Lower lobe of right lung (tissue), 2 donors: ENCODE measurements around the gene SUCLG2. TPM values are rescaled to one million over a fixed set of nuclear protein-coding genes. Genes with fewer than 3 reads are reported as not detected.

Experiments
- ATAC-seq, 2 donors: fragments of 200-7000 bp; cut with Tn5 transposase; one replicate each; pipeline ENCODE4 v1.9.1; 2020 to 2022; ENCODE audit warnings: mild to moderate bottlenecking in 2 of 2, moderate library complexity in 2 of 2
- DNase-seq: peaks from one replicate; pipeline ENCODE4 v3.0.0-alpha.2; 2020
- H3K27ac ChIP-seq: fragments of 200-600 bp; one replicate; pipeline ENCODE4 v1.8.0; 2022
- H3K27me3 ChIP-seq: fragments of 200-600 bp; one replicate; pipeline ENCODE4 v1.8.0; 2022; ENCODE audit warnings: low read depth
- H3K36me3 ChIP-seq: fragments of 200-600 bp; one replicate; pipeline ENCODE4 v1.8.0; 2022; ENCODE audit warnings: mild to moderate bottlenecking
- H3K4me1 ChIP-seq: fragments of 200-600 bp; one replicate; pipeline ENCODE4 v1.8.0; 2022
- H3K4me3 ChIP-seq: fragments of 200-600 bp; one replicate; pipeline ENCODE4 v1.8.0; 2022; ENCODE audit warnings: mild to moderate bottlenecking
- H3K9me3 ChIP-seq: fragments of 200-600 bp; one replicate; pipeline ENCODE4 v1.8.0; 2022
- CTCF ChIP-seq: fragments of 200-600 bp; IDR thresholded peaks from one replicate; pipeline ENCODE4 v1.8.0; 2022; ENCODE audit warnings: antibody characterized with exemption, mild to moderate bottlenecking
- intact Hi-C: fragments of 100-400 bp; cut with DNase I; formaldehyde crosslinking; loops from one replicate; pipeline ENCODE4 v1.11.0; 2022
- total RNA-seq: library from RNA; stranded (reverse); fragmentation: NEBNext Ultra II Directional; extraction: Animal tissue kit (Norgen Biotek cat#: 25700); gene quantifications from one replicate; pipeline ENCODE4 v1.2.1, GENCODE V29; 2021
- donor health status: DM: no; HTN: yes; CAD: no; lungs with severe emphysema.

The SUCLG2 gene
- total RNA-seq, 1 donor from 2014 or later = 50.7 TPM

- DNase-seq (no peak), ATAC-seq (no peak)
- Histone ChIP-seq H3K27me3 (no peaks in the 10 kb centered on the region), H3K36me3 (no peaks in the 10 kb centered on the region), H3K4me3 (no peak overlapping the region), H3K9me3 (no peaks in the 10 kb centered on the region), H3K4me1 (no peaks in the 10 kb centered on the region), H3K27ac (no peak overlapping the region)
- intact Hi-C loops = no loop called here
- TF ChIP-seq CTCF = no peak
These were observed 184.2 kb downstream of the SUCLG2 start for GRCh38 chr3:67470207-67470606.

- H3K36me3 ChIP-seq = no peaks in the 10 kb centered on the region
- H3K4me1 ChIP-seq = no peaks in the 10 kb centered on the region
- H3K27me3 ChIP-seq = no peaks in the 10 kb centered on the region
- H3K27ac ChIP-seq = no peak overlapping the region
- H3K4me3 ChIP-seq = no peak overlapping the region
- intact Hi-C loops = no loop called here
- DNase-seq (no peak), ATAC-seq (no peak)
- no peak for TF ChIP-seq CTCF
- no peaks in the 10 kb centered on the region for H3K9me3 ChIP-seq
These were observed 185.9 kb downstream of the SUCLG2 start for GRCh38 chr3:67468511-67468910.

- no peaks in the 10 kb centered on the region for H3K9me3 ChIP-seq
These were observed 190.8 kb downstream of the SUCLG2 start for GRCh38 chr3:67463656-67464055.

GRCh38 chr3:67462187-67462586 is 192.2 kb downstream of the SUCLG2 start:
- no peaks in the 10 kb centered on the region for H3K4me1 ChIP-seq
- no peak overlapping the region for H3K4me3 ChIP-seq
- no peak overlapping the region for H3K27ac ChIP-seq
- no peaks in the 10 kb centered on the region for H3K27me3 ChIP-seq
- ATAC-seq (no peak), DNase-seq (no peak)
- no peaks in the 10 kb centered on the region for H3K36me3 ChIP-seq
- H3K9me3 ChIP-seq = no peaks in the 10 kb centered on the region
- intact Hi-C loops = no loop called here
- no peak for TF ChIP-seq CTCF

More at GRCh38 chr3:67463656-67464055, 190.8 kb downstream of the SUCLG2 start:
- Histone ChIP-seq H3K4me3 (no peak overlapping the region), H3K27me3 (no peaks in the 10 kb centered on the region), H3K36me3 (no peaks in the 10 kb centered on the region), H3K4me1 (no peaks in the 10 kb centered on the region), H3K27ac (no peak overlapping the region)
- ATAC-seq (no peak), DNase-seq (no peak)
- intact Hi-C loops = no loop called here
- TF ChIP-seq CTCF = no peak

- intact Hi-C loops = no loop called here
- Histone ChIP-seq H3K27me3 (no peaks in the 10 kb centered on the region), H3K27ac (no peak overlapping the region), H3K4me1 (no peaks in the 10 kb centered on the region), H3K36me3 (no peaks in the 10 kb centered on the region), H3K4me3 (no peak overlapping the region), H3K9me3 (no peaks in the 10 kb centered on the region)
- DNase-seq (no peak), ATAC-seq (no peak)
- no peak for TF ChIP-seq CTCF
These were observed 192.7 kb downstream of the SUCLG2 start for GRCh38 chr3:67461667-67462142.
